Right lobe of liver (tissue), 6 donors: Measurements from ENCODE around the gene IRF2. TPM values are rescaled to one million over a fixed set of nuclear protein-coding genes. Genes with fewer than 3 reads are reported as not detected.
A peak's percentile ranks its signal among the peaks of the same experiment; 100 is the strongest.

Source experiments
- ATAC-seq, 4 donors: fragments of 200-7000 bp; cut with Tn5 transposase; one replicate each; pipeline ENCODE4 v1.9.1; 2020; ENCODE audit warnings: mild to moderate bottlenecking in 4 of 4, moderate library complexity in 4 of 4
- DNase-seq, 3 donors: peaks; one replicate each; pipeline ENCODE4 v3.0.0-alpha.2; 2020
- H3K27ac ChIP-seq, 3 donors: fragments of 200-600 bp; one replicate each; pipeline ENCODE4 v1.8.0; 2022
- H3K27me3 ChIP-seq, 2 donors: fragments of 200-600 bp; one replicate each; pipeline ENCODE4 v1.8.0; 2022
- H3K36me3 ChIP-seq, 4 donors: fragments of 200-600 bp; sonication (generic) in 1 of 4; one replicate each; pipeline versions ENCODE4 v1.5.1 to v1.8.0; 2017 to 2022; ENCODE audit warnings: control low read depth in 1 of 4
- H3K4me1 ChIP-seq, 4 donors: fragments of 200-600 bp; sonication (generic) in 1 of 4; one replicate each; pipeline versions ENCODE4 v1.5.1 to v1.8.0; 2017 to 2022; ENCODE audit warnings: control low read depth in 1 of 4
- H3K4me3 ChIP-seq, 3 donors: fragments of 200-600 bp; one replicate each; pipeline ENCODE4 v1.8.0; 2022
- H3K9me3 ChIP-seq, 4 donors: fragments of 200-600 bp; sonication (generic) in 1 of 4; one replicate each; pipeline versions ENCODE4 v1.5.1 to v1.8.0; 2017 to 2022; ENCODE audit warnings: control low read depth in 1 of 4
- CTCF ChIP-seq, 4 donors: fragments of 200-600 bp in 3 of 4; fragments of 450-650 bp in 1 of 4; IDR thresholded peaks; one replicate each; pipeline versions ENCODE4 v1.5.1 to v1.8.0; 2016 to 2022; ENCODE audit warnings: antibody characterized with exemption in 4 of 4, mild to moderate bottlenecking in 2 of 4
- POLR2A ChIP-seq: fragments of 450-650 bp; IDR thresholded peaks from one replicate; pipeline ENCODE4 v1.6.1; 2017; ENCODE audit warnings: antibody characterized with exemption, mild to moderate bottlenecking
- WGBS: methylation state at CpG from one replicate; pipeline ENCODE4 v1.1.6; 2018; ENCODE audit warnings: low coverage, low lambda C conversion rate; ENCODE audit not compliant: insufficient coverage; ENCODE audit errors: missing lambda C conversion rate; 5-methylcytosine and 5-hydroxymethylcytosine counted together
- intact Hi-C, 2 donors: fragments of 100-400 bp; cut with DNase I; formaldehyde crosslinking; loops; one replicate each; pipeline versions ENCODE4 v1.11.2 to v1.14.1; 2022
- total RNA-seq, 6 experiments: library from RNA; depleted of rRNA in 2 of 6; stranded (reverse); fragments of >200 nt in 2 of 6; fragmentation: NEBNext Ultra II Directional in 3 of 6; extraction: Animal tissue kit (Norgen Biotek cat#: 25700) in 3 of 6; gene quantifications; one replicate each; pipeline versions ENCODE4 v1.1.0 to v1.2.4, GENCODE V29; 2016 to 2023
- donor health status: DM: no; HTN: yes; CAD: no.
- donor health status: DM: no; HTN: no; CAD: no.
- donor health status: DM: no; HTN: no; CAD: no.
- donor health status: DM: no; HTN: yes; CAD: no.
- donor health status: DM: no; HTN: yes; CAD: no.

Gene IRF2
- total RNA-seq, 6 experiments from 2014 or later, result 16.9 to 29.0 (median 21.3) TPM

GRCh38 chr4:184463158-184463557, 11.2 kb downstream of the IRF2 start:
- H3K4me1 ChIP-seq, result peaks cover 0 to 38% (median 16%) of the 10 kb centered on the region in 4 donors
- no peak overlapping the region for H3K4me3 ChIP-seq
- H3K36me3 ChIP-seq, result no peaks in the 10 kb centered on the region
- no peak overlapping the region for H3K27ac ChIP-seq
- no peak for DNase-seq
- no peaks in the 10 kb centered on the region for H3K27me3 ChIP-seq
- intact Hi-C loops, result no loop called here
- no peaks in the 10 kb centered on the region for H3K9me3 ChIP-seq
- TF ChIP-seq POLR2A (no peak), CTCF (IDR thresholded peaks at IDR 0.05) (no peak)
- WGBS, result 84% methylated on average over 2 of the region's 2 CpGs
- no peak for ATAC-seq

GRCh38 chr4:184462724-184463123, 11.6 kb downstream of the IRF2 start:
- no peaks in the 10 kb centered on the region for H3K27me3 ChIP-seq
- H3K4me3 ChIP-seq, result no peak overlapping the region
- H3K27ac ChIP-seq, result no peak overlapping the region
- no peaks in the 10 kb centered on the region for H3K9me3 ChIP-seq
- intact Hi-C loops, result no loop called here
- H3K4me1 ChIP-seq, result peaks cover 0 to 40% (median 15%) of the 10 kb centered on the region in 4 donors
- DNase-seq (no peak), ATAC-seq (peak; percentile 73 to 82 (median 78))
- H3K36me3 ChIP-seq, result no peaks in the 10 kb centered on the region
- TF ChIP-seq POLR2A, result no peak
- TF ChIP-seq CTCF (IDR thresholded peaks at IDR 0.05), result no peak
- 27% methylated on average over 2 of the region's 2 CpGs for WGBS

- peaks cover 0 to 40% (median 15%) of the 10 kb centered on the region in 4 donors for H3K4me1 ChIP-seq
- no peak overlapping the region for H3K27ac ChIP-seq
- no peak overlapping the region for H3K4me3 ChIP-seq
- no peaks in the 10 kb centered on the region for H3K27me3 ChIP-seq
- WGBS, result 83% methylated on average over 7 of the region's 7 CpGs
- TF ChIP-seq POLR2A (no peak), CTCF (IDR thresholded peaks at IDR 0.05) (no peak)
- H3K36me3 ChIP-seq, result no peaks in the 10 kb centered on the region
- no peaks in the 10 kb centered on the region for H3K9me3 ChIP-seq
- intact Hi-C loops, result no loop called here
- DNase-seq (no peak), ATAC-seq (no peak)
Observed at GRCh38 chr4:184461711-184462441, 12.5 kb downstream of the IRF2 start.

GRCh38 chr4:184460499-184461285, 13.7 kb downstream of the IRF2 start:
- DNase-seq, result no peak
- peaks cover 0 to 36% (median 15%) of the 10 kb centered on the region in 4 donors for H3K4me1 ChIP-seq
- intact Hi-C loops, result no loop called here
- H3K9me3 ChIP-seq, result no peaks in the 10 kb centered on the region
- H3K4me3 ChIP-seq, result no peak overlapping the region
- no peaks in the 10 kb centered on the region for H3K27me3 ChIP-seq
- no peak for ATAC-seq
- no peaks in the 10 kb centered on the region for H3K36me3 ChIP-seq
- TF ChIP-seq CTCF (IDR thresholded peaks at IDR 0.05) (no peak), POLR2A (no peak)
- no peak overlapping the region for H3K27ac ChIP-seq
- WGBS, result 41% methylated on average over 10 of the region's 13 CpGs
